ENCODE results near the gene PDIA6.

The PDIA6 gene

DNA sequence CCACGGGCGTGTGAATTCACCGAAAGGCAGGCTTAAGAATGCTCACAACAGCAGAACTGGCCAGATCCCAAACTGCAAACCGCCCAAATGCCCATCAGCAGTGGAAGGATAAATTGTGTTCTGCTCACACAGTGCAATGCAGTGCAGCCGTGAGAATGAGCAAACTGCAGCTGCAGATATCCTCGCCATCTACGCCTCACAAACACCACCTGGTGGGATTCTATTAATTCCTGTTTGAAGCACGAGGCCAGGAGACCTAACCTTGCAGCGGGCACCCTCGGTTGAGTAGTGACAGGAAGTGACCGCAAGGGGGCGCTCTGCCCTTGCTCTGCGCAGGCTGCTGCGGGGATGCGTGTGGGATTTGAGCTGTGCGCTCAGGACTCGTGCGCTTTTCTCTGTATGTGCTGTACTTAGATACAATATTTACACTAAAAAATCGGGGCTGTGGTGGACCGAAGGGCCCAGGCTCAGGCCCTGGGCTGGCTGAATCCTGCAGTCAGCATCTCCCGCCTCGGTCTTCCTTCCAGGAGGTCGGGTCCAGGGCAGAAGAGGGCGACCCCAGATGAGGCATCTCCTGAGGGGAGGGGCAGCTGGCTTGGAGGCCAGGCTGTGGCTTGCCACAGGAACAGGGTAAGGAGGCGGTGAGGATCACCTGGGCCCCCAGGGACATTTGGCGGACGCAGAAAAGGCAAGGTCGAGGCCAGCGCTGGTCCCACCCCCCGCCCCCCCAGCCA, 19.8 kb upstream of the PDIA6 start:
- Histone ChIP-seq H3K4me3 (no peak overlapping the region), H3K27ac (no peak overlapping the region)
- TF ChIP-seq, protein P1, sequence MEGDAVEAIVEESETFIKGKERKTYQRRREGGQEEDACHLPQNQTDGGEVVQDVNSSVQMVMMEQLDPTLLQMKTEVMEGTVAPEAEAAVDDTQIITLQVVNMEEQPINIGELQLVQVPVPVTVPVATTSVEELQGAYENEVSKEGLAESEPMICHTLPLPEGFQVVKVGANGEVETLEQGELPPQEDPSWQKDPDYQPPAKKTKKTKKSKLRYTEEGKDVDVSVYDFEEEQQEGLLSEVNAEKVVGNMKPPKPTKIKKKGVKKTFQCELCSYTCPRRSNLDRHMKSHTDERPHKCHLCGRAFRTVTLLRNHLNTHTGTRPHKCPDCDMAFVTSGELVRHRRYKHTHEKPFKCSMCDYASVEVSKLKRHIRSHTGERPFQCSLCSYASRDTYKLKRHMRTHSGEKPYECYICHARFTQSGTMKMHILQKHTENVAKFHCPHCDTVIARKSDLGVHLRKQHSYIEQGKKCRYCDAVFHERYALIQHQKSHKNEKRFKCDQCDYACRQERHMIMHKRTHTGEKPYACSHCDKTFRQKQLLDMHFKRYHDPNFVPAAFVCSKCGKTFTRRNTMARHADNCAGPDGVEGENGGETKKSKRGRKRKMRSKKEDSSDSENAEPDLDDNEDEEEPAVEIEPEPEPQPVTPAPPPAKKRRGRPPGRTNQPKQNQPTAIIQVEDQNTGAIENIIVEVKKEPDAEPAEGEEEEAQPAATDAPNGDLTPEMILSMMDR (IDR thresholded peaks at IDR 0.05): peak; percentile 88
- DNase-seq (ENCODE audit: low spot score): no peak

DNA sequence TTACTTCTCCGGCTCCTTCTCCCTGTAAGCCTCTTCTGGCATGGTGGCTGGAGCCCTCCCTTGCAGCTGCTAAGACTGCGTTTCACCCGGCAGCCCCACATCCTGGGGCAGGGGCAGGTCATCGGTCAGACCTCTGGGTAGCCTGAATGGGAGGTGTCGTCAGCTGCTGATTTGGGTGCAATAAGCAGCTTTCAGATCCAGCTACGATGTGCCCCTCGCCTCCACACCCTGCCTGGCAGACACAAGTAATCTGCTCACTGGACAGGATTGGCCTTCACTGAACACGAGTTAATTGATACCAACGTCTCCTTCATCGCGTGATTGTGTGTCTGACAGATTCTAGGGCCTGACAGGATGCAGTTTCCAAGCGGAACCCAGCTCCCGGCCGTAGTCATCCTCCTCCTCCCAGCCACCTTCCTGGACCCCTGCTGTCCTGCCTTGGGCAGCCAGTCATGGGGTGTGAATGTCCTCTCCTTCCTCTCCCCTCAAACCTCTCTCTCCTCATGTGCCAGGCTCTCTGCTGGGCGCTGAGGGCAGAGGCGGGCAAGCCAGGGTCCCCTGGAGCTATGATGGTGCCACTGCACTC, 18.9 kb upstream of the PDIA6 start:
- no peak overlapping the region for H3K27ac ChIP-seq
- TF ChIP-seq, protein P1 (IDR thresholded peaks at IDR 0.05): no peak
- DNase-seq (ENCODE audit: low spot score): no peak
- no peak overlapping the region for H3K4me3 ChIP-seq

DNA sequence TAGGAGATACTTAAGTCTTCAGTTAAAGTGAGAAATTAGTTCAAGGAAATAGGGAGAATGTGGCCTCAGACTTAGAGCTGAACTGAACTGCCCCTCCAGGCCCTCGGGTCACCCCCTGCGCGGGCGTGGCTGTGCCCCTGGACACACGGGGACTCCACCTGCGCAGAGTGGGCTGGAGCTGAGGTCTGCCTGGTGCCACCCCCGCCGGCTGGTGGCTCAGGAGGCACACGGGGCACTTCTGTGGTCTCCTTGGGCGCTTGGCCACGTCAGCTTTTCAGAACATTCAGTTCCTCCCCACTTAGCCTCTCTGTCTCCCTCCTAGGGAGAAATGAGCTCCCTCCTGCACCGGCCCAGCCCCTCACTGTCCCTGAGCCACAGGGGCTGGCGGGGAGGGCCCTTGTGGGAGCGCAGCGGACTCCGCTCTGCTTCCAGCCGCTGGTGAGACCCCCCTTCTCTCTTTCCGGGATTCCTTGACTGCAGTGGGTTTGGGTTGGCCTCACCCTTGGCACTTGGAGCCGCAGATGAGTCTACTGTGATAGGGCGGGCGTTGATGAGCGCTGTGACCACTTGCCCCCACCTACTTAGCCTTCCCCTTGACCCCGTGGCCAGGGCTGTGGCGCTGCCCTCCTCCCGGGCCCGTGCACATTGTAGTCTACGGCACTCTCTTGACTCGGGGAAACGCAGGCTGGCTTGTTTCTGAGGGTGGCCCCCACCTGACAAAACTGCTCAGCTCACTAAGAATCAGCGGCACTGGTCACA, 18.2 kb upstream of the PDIA6 start:
- no peak for DNase-seq (ENCODE audit: low spot score)
- H3K4me3 ChIP-seq: no peak overlapping the region
- TF ChIP-seq, protein P1 (IDR thresholded peaks at IDR 0.05): no peak
- H3K27ac ChIP-seq: no peak overlapping the region

DNA sequence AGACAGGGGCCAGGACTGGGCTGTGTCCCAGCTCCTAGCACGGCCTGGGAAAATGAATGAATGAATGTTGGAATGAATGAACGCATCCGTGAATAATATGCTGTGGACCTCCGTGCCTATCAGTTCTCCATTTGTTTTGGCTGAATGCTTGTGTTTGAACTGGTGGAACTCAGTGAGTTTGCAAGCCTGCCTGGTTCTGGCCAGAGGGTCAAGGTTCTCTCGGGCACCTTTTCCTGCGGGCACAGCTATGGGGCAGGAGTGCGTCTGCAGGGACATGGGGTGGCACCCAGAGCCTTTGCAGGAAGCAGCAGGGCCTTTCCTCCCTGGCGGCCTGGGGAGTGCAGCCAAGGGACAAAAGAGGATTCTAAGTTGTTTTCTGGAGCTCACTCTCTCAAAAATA, 17.6 kb upstream of the PDIA6 start:
- no peak for DNase-seq (ENCODE audit: low spot score)
- TF ChIP-seq, protein P1 (IDR thresholded peaks at IDR 0.05): no peak
- no peak overlapping the region for H3K27ac ChIP-seq
- no peak overlapping the region for H3K4me3 ChIP-seq

DNA sequence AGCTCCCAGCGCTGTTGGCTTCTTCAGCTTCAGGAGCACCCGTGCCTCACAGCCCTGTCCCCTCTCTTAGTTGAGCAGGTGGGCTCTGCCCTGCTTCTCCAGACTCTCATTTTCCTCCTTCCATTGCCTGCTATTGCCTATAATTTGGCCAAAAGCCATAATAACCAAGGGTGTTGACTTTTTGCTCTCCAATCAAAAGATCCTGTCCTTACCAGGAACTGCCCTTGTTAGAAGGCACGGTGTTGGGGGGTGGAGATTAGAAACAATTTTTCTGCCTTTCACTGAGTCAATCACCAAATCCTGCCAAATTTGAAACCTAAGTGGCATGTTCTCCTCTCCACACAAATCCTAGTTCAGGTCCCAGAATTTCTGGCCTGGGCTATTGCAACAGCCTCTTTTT, 16.7 kb upstream of the PDIA6 start:
- TF ChIP-seq, protein P1 (IDR thresholded peaks at IDR 0.05): no peak
- no peak overlapping the region for H3K27ac ChIP-seq
- no peak for DNase-seq (ENCODE audit: low spot score)
- no peak overlapping the region for H3K4me3 ChIP-seq

DNA sequence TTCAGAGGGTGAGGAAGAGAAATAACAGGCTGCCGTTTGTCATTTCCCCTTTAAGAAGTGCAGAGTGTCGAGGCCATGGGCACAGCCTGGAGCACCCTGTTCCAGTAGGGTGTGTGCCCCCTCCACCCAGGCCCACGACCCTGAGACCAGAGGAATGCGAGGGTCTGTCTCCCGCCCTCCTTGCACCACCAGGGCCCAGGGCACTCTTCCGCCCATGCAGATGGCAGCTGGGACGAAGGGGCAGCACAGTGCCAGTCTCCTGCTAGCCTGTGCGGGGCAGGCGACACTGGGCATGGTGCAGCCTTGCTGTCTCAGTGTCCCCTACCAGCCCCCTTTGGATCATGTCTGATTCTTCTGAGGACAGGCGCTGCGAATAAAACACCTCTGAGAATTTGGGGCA, 15.8 kb upstream of the PDIA6 start:
- DNase-seq (ENCODE audit: low spot score): no peak
- TF ChIP-seq, protein P1 (IDR thresholded peaks at IDR 0.05): no peak
- no peak overlapping the region for H3K27ac ChIP-seq
- H3K4me3 ChIP-seq: no peak overlapping the region

Measured in coronary artery (tissue), 2 donors.